H54 (cell line): ENCODE results near the gene PRSS21.

ENCODE experiments used
- DNase-seq: peaks from one replicate; pipeline ENCODE4 v3.0.0; 2011; ENCODE audit warnings: low spot score, mixed read lengths; ENCODE audit not compliant: insufficient read length
- FAIRE-seq: peaks from 3 replicates; lab custom pipeline; 2011; peaks lifted over from hg19 to GRCh38; lab: Jason Lieb, UNC
- POLR2A ChIP-seq: IDR thresholded peaks from 2 replicates; pipeline ENCODE4 v1.6.1; 2011; ENCODE audit warnings: low read depth, mild to moderate bottlenecking, low read length

Gene PRSS21

DNA sequence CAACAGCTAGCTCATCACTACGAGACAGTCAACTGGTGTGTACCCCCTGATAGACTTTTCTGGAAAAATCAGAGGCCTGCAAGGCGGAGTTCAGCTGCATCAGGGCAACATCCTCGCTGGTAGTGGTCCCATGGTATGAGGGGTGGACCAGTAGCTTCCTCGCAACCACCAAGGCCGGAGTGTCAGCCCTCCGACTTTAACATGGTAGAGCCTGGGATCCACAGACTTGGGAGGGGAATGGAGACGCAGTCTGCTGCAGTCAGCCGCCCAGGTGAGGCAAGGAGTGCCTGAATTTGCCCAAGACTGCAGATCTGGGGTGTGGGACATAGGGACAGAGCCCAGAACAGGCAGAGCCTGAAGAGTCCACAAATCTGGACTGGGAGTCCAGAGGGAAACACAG, 26.5 kb downstream of the PRSS21 start:
- no peak for DNase-seq
- TF ChIP-seq POLR2A: no peak
- FAIRE-seq: no peak

DNA sequence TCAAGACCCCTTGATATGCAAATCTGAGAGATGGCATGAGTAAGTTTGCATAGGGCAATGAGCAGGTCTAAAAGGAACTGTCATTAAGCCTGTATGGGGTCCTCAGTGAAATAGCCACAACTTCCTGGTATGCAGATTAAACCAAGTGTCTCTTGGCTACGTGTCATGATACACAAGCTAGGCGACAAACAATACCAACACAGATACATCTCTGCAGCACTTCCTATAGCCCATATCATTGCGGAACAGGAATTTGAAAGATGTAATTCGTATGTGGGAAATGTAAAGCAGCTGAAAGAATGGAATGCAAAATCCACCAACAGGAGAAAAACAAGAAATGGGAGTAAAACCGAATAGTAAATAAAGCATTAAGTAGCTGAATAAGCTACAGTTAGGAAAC, 28.1 kb downstream of the PRSS21 start:
- DNase-seq: no peak
- no peak for FAIRE-seq
- no peak for TF ChIP-seq POLR2A

DNA sequence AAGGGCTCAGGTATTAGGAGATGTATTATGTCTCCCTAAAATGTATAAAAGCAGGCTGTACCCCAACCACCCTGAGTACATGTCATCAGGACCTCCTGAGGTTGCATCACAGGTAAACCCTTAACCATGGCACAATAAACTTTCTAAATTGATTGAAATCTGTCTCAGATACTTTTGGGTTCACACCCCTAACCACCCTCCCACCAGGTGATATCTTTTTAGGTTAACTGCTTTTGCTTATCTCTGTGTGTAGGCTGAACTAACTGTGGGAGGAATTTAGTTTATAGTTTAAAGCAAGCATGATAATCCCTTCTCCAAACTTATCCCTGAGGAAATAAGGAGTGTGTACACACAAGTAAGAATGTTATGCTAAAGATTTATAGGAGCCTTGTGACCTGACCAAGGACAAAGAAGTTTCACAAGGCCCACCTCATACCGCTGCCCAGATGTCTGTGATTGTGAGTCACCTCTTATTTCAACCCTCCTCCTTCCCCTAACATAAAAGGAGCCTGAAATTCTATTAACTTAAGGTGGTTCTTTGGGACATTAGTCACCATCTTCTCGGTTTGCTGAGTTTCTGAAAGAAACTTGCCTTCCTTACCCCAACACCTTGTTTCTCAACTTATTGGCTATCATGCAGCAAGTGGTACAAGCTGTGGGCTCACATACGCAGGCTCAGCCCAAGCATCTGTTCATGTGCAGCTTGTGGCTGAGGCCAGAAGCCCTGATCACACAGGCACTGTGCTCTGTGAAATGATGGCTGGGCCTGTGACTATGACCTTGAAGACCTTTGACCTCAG, 29.7 kb downstream of the PRSS21 start:
- DNase-seq (peak; percentile 69), FAIRE-seq (peak; percentile 69)
- no peak for TF ChIP-seq POLR2A

DNA sequence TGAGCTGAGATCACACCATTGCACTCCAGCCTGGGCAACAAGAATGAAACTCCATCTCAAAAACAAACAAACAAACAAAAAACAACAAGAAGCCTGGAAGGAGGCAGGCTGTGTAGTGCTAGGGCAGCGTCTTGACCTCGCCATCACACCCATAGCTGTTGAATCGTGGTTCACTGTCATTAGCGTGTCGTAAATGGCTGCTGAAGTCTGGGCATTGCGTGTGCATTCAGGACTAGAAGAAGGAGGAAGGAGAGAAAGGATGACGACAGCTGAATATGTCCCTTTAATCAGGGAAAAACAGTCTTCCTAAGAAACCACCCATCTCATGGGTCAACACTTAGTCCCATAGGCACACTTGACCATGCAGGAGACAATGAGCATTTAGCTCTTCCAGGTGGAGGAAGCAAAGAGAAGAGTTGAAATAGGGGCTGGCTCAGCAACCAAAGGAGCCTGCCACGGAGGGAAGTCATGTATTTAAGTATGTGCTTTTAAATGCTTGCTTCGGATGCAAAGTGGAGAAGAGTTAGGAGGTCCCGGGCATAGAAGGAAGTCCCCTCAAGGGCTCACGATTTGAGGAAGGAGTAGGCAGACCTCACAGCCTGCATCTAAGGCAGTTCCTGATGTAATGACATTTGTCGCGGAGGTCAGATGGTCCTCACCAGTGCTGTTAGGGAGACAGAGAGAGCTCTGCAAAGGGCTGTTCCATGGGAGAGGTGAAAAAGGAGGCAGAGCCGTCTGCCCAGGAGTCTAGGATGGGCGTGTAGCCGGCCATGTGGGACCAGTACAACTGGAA, 32.1 kb downstream of the PRSS21 start:
- DNase-seq: no peak
- FAIRE-seq: no peak
- no peak for TF ChIP-seq POLR2A

DNA sequence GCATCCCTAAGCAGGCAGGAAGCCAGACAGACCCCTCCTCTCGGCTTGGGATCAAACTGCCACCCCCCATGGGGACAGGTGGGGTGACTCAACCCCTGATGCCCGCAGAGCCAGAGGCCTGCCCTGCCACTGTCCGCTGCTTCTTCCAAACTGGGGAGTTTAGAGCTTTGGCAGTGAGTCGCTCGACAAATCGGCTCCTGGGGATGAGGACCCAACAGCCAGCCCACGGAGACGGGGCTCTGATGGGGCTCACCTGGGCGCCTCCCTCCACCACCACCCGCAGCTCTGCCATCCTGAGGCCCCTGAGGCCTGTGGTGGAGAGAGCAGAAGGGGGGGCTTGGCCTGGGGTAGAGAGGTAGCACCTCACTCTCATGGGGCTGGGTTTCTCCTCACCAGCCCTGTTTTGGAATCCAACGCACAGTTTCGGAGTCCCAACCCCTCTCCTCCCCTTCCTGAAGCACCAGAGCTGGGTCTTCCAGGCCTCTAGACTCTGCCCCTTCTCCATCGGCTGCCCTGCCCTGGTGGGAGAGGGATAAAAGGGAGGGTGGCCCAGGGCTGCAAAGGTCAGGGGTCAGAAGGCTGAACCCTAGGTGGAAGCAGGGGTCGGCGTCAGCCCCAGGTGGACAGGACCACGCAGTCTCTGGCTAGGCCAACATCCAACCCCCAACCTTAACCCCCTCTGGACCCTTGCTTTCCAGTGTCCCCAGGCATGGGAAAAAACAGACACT, 35.1 kb downstream of the PRSS21 start:
- no peak for TF ChIP-seq POLR2A
- no peak for FAIRE-seq
- no peak for DNase-seq

GRCh38 chr16:2852731-2853507, 35.9 kb downstream of the PRSS21 start:
- FAIRE-seq (no peak), DNase-seq (no peak)
- TF ChIP-seq POLR2A: no peak

- no peak for FAIRE-seq
These were observed 36.6 kb downstream of the PRSS21 start for GRCh38 chr16:2853531-2854073.

DNA sequence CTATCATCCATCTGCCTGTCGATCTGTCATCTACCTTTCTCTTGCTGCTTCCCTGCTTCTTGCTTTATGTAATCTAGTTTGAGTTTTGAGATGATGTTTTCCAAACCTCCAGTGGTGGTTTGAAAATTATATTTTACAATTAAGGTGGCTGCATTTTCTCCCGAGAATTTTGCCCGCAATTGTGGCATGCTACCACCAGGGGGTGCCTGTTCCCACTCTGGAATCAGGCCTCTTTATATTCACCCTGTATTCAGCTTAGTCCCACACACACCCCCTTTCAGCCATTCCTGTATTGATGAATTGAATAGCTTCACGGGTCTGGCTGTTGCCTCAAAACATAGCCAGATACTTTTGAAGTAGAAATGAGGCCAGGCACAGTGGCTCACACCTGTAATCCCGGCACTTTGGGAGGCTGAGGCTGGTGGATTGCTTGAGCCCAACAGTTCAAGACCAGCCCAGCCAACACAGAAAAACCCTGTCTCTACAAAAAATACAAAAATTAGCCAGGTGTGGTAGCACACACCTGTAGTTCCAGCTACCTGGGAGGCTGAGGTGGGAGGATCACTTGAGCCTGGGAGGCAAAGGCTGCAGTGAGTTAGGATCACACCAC, 37.8 kb downstream of the PRSS21 start:
- TF ChIP-seq POLR2A: no peak
- no peak for DNase-seq
- FAIRE-seq: no peak

More at GRCh38 chr16:2853531-2854073, 36.6 kb downstream of the PRSS21 start:
- TF ChIP-seq POLR2A: no peak
- no peak for DNase-seq

GRCh38 chr16:2855536-2855935, 38.5 kb downstream of the PRSS21 start:
- no peak for DNase-seq
- TF ChIP-seq POLR2A: no peak
- FAIRE-seq: no peak

GRCh38 chr16:2856061-2856670, 39.1 kb downstream of the PRSS21 start:
- DNase-seq: no peak
- no peak for FAIRE-seq
- no peak for TF ChIP-seq POLR2A

- DNase-seq (no peak), FAIRE-seq (no peak)
- no peak for TF ChIP-seq POLR2A
These were observed 39.8 kb downstream of the PRSS21 start for GRCh38 chr16:2856686-2857450.

DNA sequence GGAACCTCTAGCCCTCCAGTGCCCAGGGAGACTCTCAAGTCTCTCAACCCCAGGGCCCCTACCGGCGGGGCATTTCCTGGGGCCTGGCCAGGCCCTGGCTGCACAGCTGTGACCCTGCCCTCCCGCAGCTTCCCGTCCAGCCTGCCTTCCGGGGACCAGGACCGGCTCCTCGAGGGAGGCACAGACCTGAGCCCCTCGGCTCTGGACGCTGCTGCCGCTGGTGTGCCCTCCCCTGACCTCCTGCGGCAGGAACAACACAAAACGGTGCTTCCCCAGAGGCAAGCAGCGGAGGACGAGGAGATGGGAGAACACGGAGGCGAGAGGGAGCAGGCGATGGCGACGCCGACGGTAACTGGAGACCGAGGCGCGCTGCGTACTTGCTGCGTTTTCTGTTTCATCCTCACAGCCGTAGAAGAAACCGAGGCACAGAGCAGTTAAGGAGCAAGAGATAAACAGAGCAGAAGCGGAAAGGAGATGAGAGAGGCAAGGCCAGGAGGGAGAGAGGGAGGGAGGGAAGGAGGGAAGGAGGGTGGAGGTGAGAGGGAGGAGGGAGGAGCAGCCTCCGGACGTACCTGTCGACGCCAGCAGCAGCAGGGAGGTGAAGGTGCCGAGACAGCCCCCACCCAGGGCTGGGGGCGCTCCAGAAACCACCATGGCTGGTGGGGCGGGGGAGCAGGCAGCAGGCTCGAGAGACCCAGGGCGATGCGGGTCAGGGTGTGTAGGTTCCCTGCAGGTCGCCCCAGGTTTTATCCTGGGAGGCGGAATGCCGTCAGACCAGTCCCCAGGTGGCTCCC, 40.6 kb downstream of the PRSS21 start, which contains the start of gene PRSS22:
TSS of gene PRSS22 (minus strand) at position 720 of the 794 bp plus-strand sequence. CDS start at position 654, 66 bp downstream.
- DNase-seq: no peak
- FAIRE-seq: no peak
- no peak for TF ChIP-seq POLR2A
